Loucy (cell line): ENCODE measurements around the gene TBCB.

ENCODE experiments used
- H2AFZ ChIP-seq: fragments of 200-600 bp; sonication (generic); 2 replicates; pipeline ENCODE4 v1.6.0; 2016; ENCODE audit warnings: antibody characterized with exemption, mild to moderate bottlenecking, low read length, moderate library complexity
- H3F3A ChIP-seq: fragments of 200-600 bp; 2 replicates; pipeline ENCODE4 v1.6.0; 2016; ENCODE audit warnings: antibody characterized with exemption, low read depth, mild to moderate bottlenecking
- H3K27me3 ChIP-seq: fragments of 200-600 bp; sonication (generic); 2 replicates; pipeline ENCODE4 v1.6.1; 2014; ENCODE audit warnings: low read length, mild to moderate bottlenecking; ENCODE audit not compliant: insufficient read depth, poor library complexity, severe bottlenecking
- H3K36me3 ChIP-seq: fragments of 200-600 bp; sonication (generic); 2 replicates; pipeline ENCODE4 v1.6.1; 2016; ENCODE audit warnings: low read length; ENCODE audit not compliant: insufficient read depth
- H3K4me1 ChIP-seq: fragments of 200-600 bp; sonication (generic); 2 replicates; pipeline ENCODE4 v1.5.1; 2014; ENCODE audit warnings: low read length, mild to moderate bottlenecking; ENCODE audit not compliant: insufficient read depth, poor library complexity, severe bottlenecking
- H3K4me2 ChIP-seq: fragments of 200-600 bp; sonication (generic); 2 replicates; pipeline ENCODE4 v1.6.0; 2014; ENCODE audit warnings: antibody characterized with exemption, low read length, low read depth, mild to moderate bottlenecking; ENCODE audit not compliant: poor library complexity, severe bottlenecking
- H3K4me3 ChIP-seq: fragments of 200-600 bp; sonication (generic); 2 replicates; pipeline ENCODE4 v1.5.1; 2014; ENCODE audit warnings: low read length, mild to moderate bottlenecking, mixed read lengths; ENCODE audit not compliant: poor library complexity, severe bottlenecking
- H3K79me2 ChIP-seq: fragments of 200-600 bp; sonication (generic); 2 replicates; pipeline ENCODE4 v1.6.1; 2014; ENCODE audit warnings: low read length; ENCODE audit not compliant: insufficient read depth
- H3K9ac ChIP-seq: fragments of 200-600 bp; sonication (generic); 2 replicates; pipeline ENCODE4 v1.6.0; 2014; ENCODE audit warnings: mild to moderate bottlenecking, low read depth, low read length, moderate library complexity; ENCODE audit not compliant: poor library complexity, severe bottlenecking
- H3K9me2 ChIP-seq: fragments of 200-600 bp; sonication (generic); replicated peaks from 2 replicates; pipeline ENCODE4 v1.6.1; 2016; ENCODE audit warnings: low read depth, low read length, mixed read lengths
- H3K9me3 ChIP-seq: fragments of 200-600 bp; sonication (generic); 2 replicates; pipeline ENCODE4 v1.6.1; 2014; ENCODE audit warnings: mild to moderate bottlenecking, antibody characterized with exemption, low read length, low read depth; ENCODE audit not compliant: insufficient read depth
- H4K20me1 ChIP-seq: fragments of 200-600 bp; sonication (generic); 2 replicates; pipeline ENCODE4 v1.6.0; 2014; ENCODE audit warnings: antibody characterized with exemption, low read length, mild to moderate bottlenecking; ENCODE audit not compliant: insufficient read depth, poor library complexity, severe bottlenecking
- CTCF ChIP-seq: fragments of 200-600 bp; sonication (generic); conservative IDR thresholded peaks from 2 replicates; pipeline ENCODE4 v1.5.1; 2014; ENCODE audit warnings: mild to moderate bottlenecking, antibody characterized with exemption, low read length
- EZH2phosphoT487 ChIP-seq: fragments of 200-600 bp; IDR thresholded peaks from 2 replicates; pipeline ENCODE4 v1.6.1; 2018; ENCODE audit warnings: antibody characterized with exemption, mild to moderate bottlenecking, moderate library complexity, borderline replicate concordance

Gene TBCB

GRCh38 chr19:36081385-36081784, 33.9 kb upstream of the TBCB start:
- no peaks in the 10 kb centered on the region for H3K9me3 ChIP-seq
- H3K9ac ChIP-seq, result no peak overlapping the region
- no peaks in the 10 kb centered on the region for H3K4me1 ChIP-seq
- no peaks in the 10 kb centered on the region for H4K20me1 ChIP-seq
- H3K4me3 ChIP-seq, result no peak overlapping the region
- TF ChIP-seq EZH2phosphoT487, result no peak
- TF ChIP-seq CTCF, result no peak
- no peak overlapping the region for H2AFZ ChIP-seq
- H3K27me3 ChIP-seq, result no peaks in the 10 kb centered on the region
- peaks cover 74% of the 10 kb centered on the region; the same call in 1 of the 2 replicates for H3K36me3 ChIP-seq
- no peak overlapping the region for H3K4me2 ChIP-seq
- H3F3A ChIP-seq, result no peaks in the 10 kb centered on the region
- H3K79me2 ChIP-seq, result no peaks in the 10 kb centered on the region
- H3K9me2 ChIP-seq, result no peaks in the 10 kb centered on the region

- H3K9me2 ChIP-seq, result no peaks in the 10 kb centered on the region
- no peak overlapping the region for H3K4me2 ChIP-seq
- no peaks in the 10 kb centered on the region for H3K27me3 ChIP-seq
- no peak overlapping the region for H3K4me3 ChIP-seq
- no peak for TF ChIP-seq EZH2phosphoT487
- TF ChIP-seq CTCF, result no peak
- no peaks in the 10 kb centered on the region for H3F3A ChIP-seq
- H3K9me3 ChIP-seq, result no peaks in the 10 kb centered on the region
- no peaks in the 10 kb centered on the region for H3K79me2 ChIP-seq
- no peaks in the 10 kb centered on the region for H4K20me1 ChIP-seq
- no peak overlapping the region for H3K9ac ChIP-seq
- H2AFZ ChIP-seq, result no peak overlapping the region
- no peaks in the 10 kb centered on the region for H3K4me1 ChIP-seq
- H3K36me3 ChIP-seq, result peaks cover 79% of the 10 kb centered on the region; the same call in 1 of the 2 replicates
Measured at GRCh38 chr19:36081894-36082293, 33.4 kb upstream of the TBCB start.

GRCh38 chr19:36082916-36083315, 32.4 kb upstream of the TBCB start:
- Histone ChIP-seq H3K4me2 (no peak overlapping the region), H3F3A (no peaks in the 10 kb centered on the region), H3K4me1 (no peaks in the 10 kb centered on the region), H3K9me3 (no peaks in the 10 kb centered on the region), H3K36me3 (peaks cover 80% of the 10 kb centered on the region; the same call in 1 of the 2 replicates), H3K27me3 (no peaks in the 10 kb centered on the region), H3K9ac (no peak overlapping the region), H3K4me3 (no peak overlapping the region), H4K20me1 (no peaks in the 10 kb centered on the region), H3K9me2 (no peaks in the 10 kb centered on the region), H3K79me2 (no peaks in the 10 kb centered on the region), H2AFZ (no peak overlapping the region)
- TF ChIP-seq EZH2phosphoT487 (no peak), CTCF (no peak)
